ENCODE measurements around the gene BLTP3A.

BLTP3A gene

DNA sequence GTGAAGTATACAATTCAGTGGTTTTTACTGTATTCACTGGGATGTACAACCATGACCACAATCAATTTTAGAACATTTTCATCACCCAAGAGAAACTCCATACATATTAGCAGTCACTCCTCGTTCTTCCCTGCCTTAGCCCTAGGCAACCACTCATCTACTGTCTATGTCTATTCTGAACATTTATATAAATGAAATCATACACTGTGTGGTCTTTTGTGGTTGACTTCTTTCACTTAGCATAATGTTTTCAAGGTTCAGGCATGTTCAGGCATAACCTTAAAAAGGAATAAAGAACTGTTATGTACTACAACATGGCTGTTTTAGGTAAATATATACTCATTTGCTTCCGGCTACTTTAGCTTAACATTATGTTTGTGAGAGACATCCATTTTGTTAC lies 37.3 kb downstream of the BLTP3A start:
- DNase-seq (ENCODE audit: low spot score): no peak

- no peak for DNase-seq (ENCODE audit: low spot score)
Observed at GRCh38 chr6:34832942-34833341, 41.1 kb downstream of the BLTP3A start.

- DNase-seq (ENCODE audit: low spot score): no peak
Observed at GRCh38 chr6:34834789-34835518, 43.1 kb downstream of the BLTP3A start.

DNA sequence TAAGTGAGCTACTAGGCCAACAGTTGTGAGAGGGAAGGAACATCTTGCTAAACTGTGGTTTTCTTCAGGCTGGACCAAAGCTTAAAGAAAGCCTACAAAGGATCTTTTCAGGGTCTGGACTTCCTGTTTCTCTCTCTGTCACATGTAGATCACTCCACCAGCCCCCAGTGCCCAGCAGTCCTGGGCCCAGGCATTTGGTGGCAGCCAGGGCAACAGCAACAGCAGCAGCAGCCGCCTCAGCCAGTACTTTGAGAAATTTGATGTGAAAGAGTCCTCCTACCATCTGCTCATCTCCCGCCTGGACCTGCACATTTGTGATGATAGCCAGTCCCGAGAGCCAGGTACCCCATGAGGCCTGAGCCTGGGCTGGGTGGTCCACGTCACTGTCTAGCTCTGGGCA lies 44.1 kb downstream of the BLTP3A start:
- peak; percentile 51 for DNase-seq (ENCODE audit: low spot score)

DNA sequence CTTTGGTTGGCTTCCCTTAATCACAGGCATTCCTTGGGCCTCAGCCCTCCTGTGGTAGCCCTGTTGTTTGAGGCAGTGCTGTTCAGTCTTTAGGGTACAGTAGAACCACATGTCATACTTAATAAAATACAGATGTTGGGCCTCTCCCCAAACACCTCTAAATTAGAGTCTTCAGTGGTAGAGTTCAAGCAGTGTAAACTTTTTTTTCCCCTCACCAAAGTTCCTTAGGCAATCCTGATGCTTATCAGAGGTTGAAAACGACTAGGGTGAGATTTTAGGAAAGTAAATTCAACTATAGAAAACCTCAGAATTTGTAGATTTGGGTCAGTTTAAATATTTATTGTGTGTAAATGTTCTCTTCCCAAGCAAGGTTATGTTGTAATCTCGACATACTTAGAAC lies 44.6 kb downstream of the BLTP3A start:
- no peak for DNase-seq (ENCODE audit: low spot score)

DNA sequence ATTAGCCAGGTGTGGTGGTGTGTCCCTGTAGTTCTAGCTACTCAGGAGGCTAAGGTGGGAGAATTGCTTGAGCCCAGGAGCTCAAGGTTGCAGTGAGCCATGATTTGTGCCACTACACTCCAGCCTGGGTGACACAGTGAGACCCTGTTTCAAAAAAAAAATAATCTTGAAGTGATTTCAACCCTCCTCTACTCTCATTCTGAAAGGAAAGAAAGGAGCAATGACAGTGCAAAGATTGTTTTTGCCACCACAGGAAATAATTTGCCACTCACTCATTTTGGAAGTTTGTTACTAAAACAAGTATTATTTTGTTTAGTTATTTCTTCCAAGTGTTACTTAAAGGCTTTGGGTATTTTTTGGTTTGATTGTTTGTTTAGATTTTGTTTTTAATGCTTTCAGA lies 45.6 kb downstream of the BLTP3A start:
- DNase-seq (ENCODE audit: low spot score): no peak

- no peak for DNase-seq (ENCODE audit: low spot score)
Observed at GRCh38 chr6:34839666-34840352, 47.9 kb downstream of the BLTP3A start.

Data from globus pallidus (tissue), 1 donor.